GM18858 (cell line): ENCODE measurements around the gene GPC1.

Experiments used
- ATAC-seq: cut with Tn5 transposase; IDR thresholded peaks from one replicate; pipeline ENCODE4 v1.9.1; 2021; ENCODE audit not compliant: unreplicated experiment

The GPC1 gene

GRCh38 chr2:240412975-240413812, 22.3 kb upstream of the GPC1 start:
- ATAC-seq: no peak

- no peak for ATAC-seq
Observed at GRCh38 chr2:240413813-240414429, 21.5 kb upstream of the GPC1 start.

- no peak for ATAC-seq
Observed at GRCh38 chr2:240416821-240417220, 18.6 kb upstream of the GPC1 start.

GRCh38 chr2:240418311-240418710, 17.2 kb upstream of the GPC1 start:
- ATAC-seq: no peak

- ATAC-seq: no peak
Observed at GRCh38 chr2:240419271-240419670, 16.2 kb upstream of the GPC1 start.

- no peak for ATAC-seq
Observed at GRCh38 chr2:240419723-240420122, 15.7 kb upstream of the GPC1 start.

- ATAC-seq: no peak
Observed at GRCh38 chr2:240420206-240421104, 15.0 kb upstream of the GPC1 start.

- ATAC-seq: no peak
Observed at GRCh38 chr2:240421381-240421780, 14.1 kb upstream of the GPC1 start.

GRCh38 chr2:240422658-240423329, 12.7 kb upstream of the GPC1 start:
- ATAC-seq: no peak

- ATAC-seq: no peak
Observed at GRCh38 chr2:240423788-240424191, 11.7 kb upstream of the GPC1 start.

- no peak for ATAC-seq
Observed at GRCh38 chr2:240424341-240425235, 10.9 kb upstream of the GPC1 start.

- no peak for ATAC-seq
Observed at GRCh38 chr2:240425236-240425615, 10.2 kb upstream of the GPC1 start.

- ATAC-seq: no peak
Observed at GRCh38 chr2:240425697-240426096, 9.8 kb upstream of the GPC1 start.

- ATAC-seq: no peak
Observed at GRCh38 chr2:240426845-240427721, 8.4 kb upstream of the GPC1 start.

GRCh38 chr2:240427729-240428128, 7.7 kb upstream of the GPC1 start:
- no peak for ATAC-seq

GRCh38 chr2:240428245-240428644, 7.2 kb upstream of the GPC1 start:
- no peak for ATAC-seq

GRCh38 chr2:240429341-240429871, 6.1 kb upstream of the GPC1 start:
- no peak for ATAC-seq

- ATAC-seq: no peak
Observed at GRCh38 chr2:240429872-240430491, 5.5 kb upstream of the GPC1 start.
